ENCODE results near the gene BIN2. TPM values are rescaled to one million over a fixed set of nuclear protein-coding genes. Genes with fewer than 3 reads are reported as not detected.

Gene BIN2
- total and polyA plus RNA-seq, 2 of the 13 experiments (the other 11 are each of a cell fraction or from before 2014, with no cell fraction given) = not detected

- ChIA-PET POLR2A (no interaction called here), CTCF (ENCODE audit: low intra/inter-chr PET ratio, low total read pairs) (no interaction called here)
- FAIRE-seq (no peak), DNase-seq (ENCODE audit: low spot score) (no peak), ATAC-seq (no peak)
- TF ChIP-seq ATM (IDR thresholded peaks at IDR 0.05; ENCODE audit: borderline replicate concordance) (no peak), CBX5 (CRISPR knock-in tag; IDR thresholded peaks at IDR 0.05; ENCODE audit: borderline replicate concordance) (no peak)
- peaks cover 5% of the 10 kb centered on the region; the same call in 1 of the 2 replicates for H3K4me1 ChIP-seq (ENCODE audit: insufficient read depth, low read length)
- intact Hi-C loops (cut with micrococcal nuclease; ENCODE audit: unreplicated experiment) = no loop called here
- H3K4me3 ChIP-seq (replicated peaks in 1 of 3; ENCODE audit: insufficient read depth in 1 of 3, low read depth in 2 of 3, low read length in 3 of 3) = no peak overlapping the region
- H3K9ac ChIP-seq (ENCODE audit: insufficient read depth, low read depth, low read length) = no peak overlapping the region
- no TSS peak for BruUV-seq (replicated peaks)
- no peaks in the 10 kb centered on the region for H3K9me3 ChIP-seq (ENCODE audit: low read length)
- no peaks in the 10 kb centered on the region for H3K36me3 ChIP-seq (replicated peaks in 1 of 2; ENCODE audit: control insufficient read depth in 1 of 2, insufficient read depth in 2 of 2, low read length in 2 of 2)
- H3K27ac ChIP-seq (ENCODE audit: extremely low read length, insufficient read depth, low read length) = no peak overlapping the region
- in situ Hi-C loops (cut with HindIII; ENCODE audit: extremely low pct_ligation_motif_present, low pct_unique_long_range_greater_than_20kb) = no loop called here
- H3K4me2 ChIP-seq (ENCODE audit: low read depth, low read length) = no peak overlapping the region
- no peaks in the 10 kb centered on the region for H4K20me1 ChIP-seq (ENCODE audit: insufficient read depth, low read length)
- no peaks in the 10 kb centered on the region for H3K79me2 ChIP-seq (ENCODE audit: insufficient read depth, low read length)
- no peaks in the 10 kb centered on the region for H3K27me3 ChIP-seq (ENCODE audit: control insufficient read depth in 1 of 2, insufficient read depth in 2 of 2, low read length in 2 of 2)
- 88% methylated on average over 3 of the region's 4 CpGs for WGBS (ENCODE audit: low lambda C conversion rate)
- H2AFZ ChIP-seq (ENCODE audit: low read length) = no peak overlapping the region
These were observed 69.4 kb downstream of the BIN2 start for GRCh38 chr12:51254536-51254935.

- no peak overlapping the region for H3K4me2 ChIP-seq (ENCODE audit: low read depth, low read length)
- intact Hi-C loops (cut with micrococcal nuclease; ENCODE audit: unreplicated experiment) (no loop called here), in situ Hi-C loops (cut with HindIII; ENCODE audit: extremely low pct_ligation_motif_present, low pct_unique_long_range_greater_than_20kb) (no loop called here)
- CTCF ChIA-PET (ENCODE audit: low intra/inter-chr PET ratio, low total read pairs) = no interaction called here
- H3K27ac ChIP-seq (ENCODE audit: extremely low read length, insufficient read depth, low read length) = no peak overlapping the region
- TF ChIP-seq HNRNPH1 (optimal IDR thresholded peaks at IDR 0.05; ENCODE audit: low read depth, low read length) = no peak
- no peak for TF ChIP-seq MAFK (conservative IDR thresholded peaks at IDR 0.05 in 1 of 2, IDR thresholded peaks at IDR 0.05 in 1 of 2; ENCODE audit: low read length in 2 of 2)
- TF ChIP-seq MEF2D (CRISPR knock-in tag; IDR thresholded peaks at IDR 0.05) = no peak
- TF ChIP-seq, protein P1, sequence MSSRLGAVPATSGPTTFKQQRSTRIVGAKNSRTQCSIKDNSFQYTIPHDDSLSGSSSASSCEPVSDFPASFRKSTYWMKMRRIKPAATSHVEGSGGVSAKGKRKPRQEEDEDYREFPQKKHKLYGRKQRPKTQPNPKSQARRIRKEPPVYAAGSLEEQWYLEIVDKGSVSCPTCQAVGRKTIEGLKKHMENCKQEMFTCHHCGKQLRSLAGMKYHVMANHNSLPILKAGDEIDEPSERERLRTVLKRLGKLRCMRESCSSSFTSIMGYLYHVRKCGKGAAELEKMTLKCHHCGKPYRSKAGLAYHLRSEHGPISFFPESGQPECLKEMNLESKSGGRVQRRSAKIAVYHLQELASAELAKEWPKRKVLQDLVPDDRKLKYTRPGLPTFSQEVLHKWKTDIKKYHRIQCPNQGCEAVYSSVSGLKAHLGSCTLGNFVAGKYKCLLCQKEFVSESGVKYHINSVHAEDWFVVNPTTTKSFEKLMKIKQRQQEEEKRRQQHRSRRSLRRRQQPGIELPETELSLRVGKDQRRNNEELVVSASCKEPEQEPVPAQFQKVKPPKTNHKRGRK (CRISPR knock-in tag; IDR thresholded peaks at IDR 0.05) = no peak
- TF ChIP-seq TCF7L2 (IDR thresholded peaks at IDR 0.05; ENCODE audit: low read depth, low read length) = no peak
- TF ChIP-seq ZNF34 (CRISPR knock-in tag; IDR thresholded peaks at IDR 0.05; ENCODE audit: borderline replicate concordance) = no peak
- no peak for TF ChIP-seq PHF20 (CRISPR knock-in tag; IDR thresholded peaks at IDR 0.05)
- no peak for TF ChIP-seq HMGA1 (CRISPR knock-in tag; conservative IDR thresholded peaks at IDR 0.05)
- TF ChIP-seq FOXK1 (CRISPR knock-in tag; IDR thresholded peaks at IDR 0.05; ENCODE audit: borderline replicate concordance, low read depth) = no peak
- H3K4me1 ChIP-seq (ENCODE audit: insufficient read depth, low read length) = no peaks in the 10 kb centered on the region
- H3K4me3 ChIP-seq (replicated peaks in 1 of 3; ENCODE audit: insufficient read depth in 1 of 3, low read depth in 2 of 3, low read length in 3 of 3) = no peak overlapping the region
- H3K27me3 ChIP-seq (ENCODE audit: control insufficient read depth in 1 of 2, insufficient read depth in 2 of 2, low read length in 2 of 2) = no peaks in the 10 kb centered on the region
- POLR2A ChIA-PET = no interaction called here
- DNase-seq (ENCODE audit: low spot score) (no peak), FAIRE-seq (no peak), ATAC-seq (no peak)
- no TSS peak for BruUV-seq (replicated peaks)
- no peaks in the 10 kb centered on the region for H4K20me1 ChIP-seq (ENCODE audit: insufficient read depth, low read length)
- H3K9ac ChIP-seq (ENCODE audit: insufficient read depth, low read depth, low read length) = no peak overlapping the region
- H2AFZ ChIP-seq (ENCODE audit: low read length) = no peak overlapping the region
- no peaks in the 10 kb centered on the region for H3K9me3 ChIP-seq (ENCODE audit: low read length)
- 91% methylated on average over 1 of the region's 1 CpG for WGBS (ENCODE audit: low lambda C conversion rate)
- no peaks in the 10 kb centered on the region for H3K79me2 ChIP-seq (ENCODE audit: insufficient read depth, low read length)
- no peaks in the 10 kb centered on the region for H3K36me3 ChIP-seq (replicated peaks in 1 of 2; ENCODE audit: control insufficient read depth in 1 of 2, insufficient read depth in 2 of 2, low read length in 2 of 2)
These were observed 70.7 kb downstream of the BIN2 start for GRCh38 chr12:51253276-51253675.

Data from HepG2 (cell line).